Measurements from ENCODE around the gene FANK1.

Gene FANK1

DNA sequence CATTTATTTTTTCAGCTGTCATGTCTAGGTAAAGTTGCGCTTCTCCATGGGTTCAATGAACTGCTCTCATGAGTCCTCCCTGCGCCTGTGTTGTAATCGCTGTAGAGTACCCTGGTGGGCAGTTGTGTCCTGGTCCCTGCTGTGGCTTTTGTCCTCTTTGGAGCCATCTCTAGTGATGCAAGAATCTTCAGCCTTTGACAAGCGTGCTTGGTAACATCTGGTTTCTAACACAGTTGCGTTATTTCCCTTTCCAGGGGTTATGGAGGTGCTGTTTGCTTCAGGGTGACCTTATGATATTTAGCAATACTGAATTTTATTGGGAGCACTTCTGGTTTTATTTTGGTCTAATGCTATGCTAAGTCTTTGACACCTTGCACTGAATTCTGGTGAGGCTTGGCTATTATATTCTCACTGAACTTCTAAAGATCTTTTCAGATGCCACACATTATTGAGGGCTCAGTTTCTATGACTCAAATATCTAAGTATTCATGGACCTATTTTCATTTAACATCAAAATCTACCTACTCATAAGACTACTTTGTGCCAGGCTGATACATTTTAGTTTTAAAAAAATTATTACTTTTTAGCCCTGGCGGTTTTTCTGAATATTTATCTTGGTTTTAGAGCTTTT, 88.6 kb downstream of the FANK1 start:
- no peak for DNase-seq

DNA sequence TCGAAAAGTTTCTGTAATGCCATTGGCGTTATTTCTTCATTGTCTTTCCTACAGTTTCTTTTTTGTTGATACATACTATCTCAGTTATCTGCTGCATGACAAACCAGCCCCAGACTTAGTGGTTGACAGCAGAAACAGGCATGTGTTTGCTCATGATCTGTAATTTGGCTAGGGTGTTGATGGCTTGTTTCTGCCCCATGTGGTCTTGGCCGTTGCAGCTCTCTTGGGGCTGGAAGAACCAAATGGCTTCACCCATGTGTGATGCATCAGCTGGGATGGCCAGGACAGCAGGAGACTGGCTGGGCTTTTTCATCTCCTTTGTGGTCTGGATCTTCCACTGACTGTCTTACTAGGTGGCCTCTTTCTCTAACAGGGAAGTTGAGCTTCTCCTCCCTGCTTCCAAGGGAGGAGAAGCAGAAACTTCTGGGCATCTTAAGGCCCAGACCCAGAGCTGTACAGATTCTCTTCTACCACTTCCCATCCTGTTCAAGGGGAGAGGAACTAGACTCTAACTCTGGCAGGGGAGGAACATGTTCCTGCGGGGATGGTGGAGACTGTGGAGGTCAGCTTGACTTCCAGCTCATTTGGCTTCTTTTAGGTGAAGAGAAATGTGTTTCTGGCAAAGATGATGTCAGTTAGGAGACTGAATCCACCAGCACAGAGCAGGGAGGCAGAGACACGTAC, 89.3 kb downstream of the FANK1 start:
- no peak for DNase-seq

DNA sequence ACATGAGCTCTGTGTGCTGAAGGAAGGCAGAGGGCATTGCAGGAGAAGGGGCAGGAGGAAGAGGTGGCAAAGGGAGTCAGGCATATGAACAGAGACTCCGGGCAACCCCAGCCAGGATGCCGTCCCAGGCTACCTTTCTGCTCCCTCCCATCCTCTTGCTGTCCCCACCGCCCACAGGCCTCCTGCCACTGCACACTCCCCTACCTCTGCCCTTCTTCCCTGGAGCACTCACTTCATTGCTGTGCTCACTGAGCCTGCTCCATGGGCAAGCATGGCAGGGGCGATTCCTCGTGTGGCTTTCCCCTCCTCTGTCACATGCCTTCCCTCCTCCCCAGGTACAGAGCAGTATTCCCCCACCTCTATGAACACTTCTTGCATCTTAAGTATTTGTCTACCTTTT, 93.4 kb downstream of the FANK1 start:
- DNase-seq, result no peak

DNA sequence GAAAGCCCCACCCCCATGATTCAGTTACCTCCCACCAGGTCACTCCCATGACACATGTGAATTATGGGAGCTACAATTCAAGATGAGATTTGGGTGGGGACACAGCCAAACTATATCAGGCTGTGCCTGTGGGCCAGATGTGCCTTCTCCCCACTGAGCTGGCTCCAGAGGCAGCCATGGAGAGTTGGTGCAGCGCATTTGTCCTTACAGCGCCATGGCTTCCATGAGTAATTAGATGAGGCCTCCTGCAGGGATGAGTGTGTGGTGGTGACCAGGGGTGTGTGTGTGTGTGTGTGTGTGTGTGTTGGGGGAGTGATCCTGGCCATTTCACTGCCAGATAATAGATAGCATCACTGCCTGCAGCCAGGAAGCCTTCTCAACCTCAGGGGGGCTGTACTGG, 94.6 kb downstream of the FANK1 start:
- DNase-seq, result no peak

DNA sequence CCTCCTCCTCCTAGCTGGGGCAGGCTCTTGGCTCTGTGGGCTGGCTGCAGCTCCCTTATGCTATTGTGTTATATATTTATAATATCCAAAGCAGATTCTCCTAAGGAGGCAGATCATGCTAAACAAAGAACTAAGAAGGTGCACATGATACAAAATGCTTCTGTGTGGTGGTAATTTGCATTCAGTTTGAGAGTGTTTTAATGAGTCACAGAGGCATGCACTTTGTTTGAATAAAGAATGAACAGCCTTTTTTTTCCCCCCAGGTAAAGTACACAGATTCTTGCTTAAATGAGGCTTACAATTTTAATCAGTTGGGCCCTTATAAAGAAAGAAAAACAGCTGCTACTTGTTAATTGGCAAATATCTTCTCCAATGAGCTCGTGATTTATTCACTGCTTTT, 95.0 kb downstream of the FANK1 start:
- DNase-seq, result no peak

DNA sequence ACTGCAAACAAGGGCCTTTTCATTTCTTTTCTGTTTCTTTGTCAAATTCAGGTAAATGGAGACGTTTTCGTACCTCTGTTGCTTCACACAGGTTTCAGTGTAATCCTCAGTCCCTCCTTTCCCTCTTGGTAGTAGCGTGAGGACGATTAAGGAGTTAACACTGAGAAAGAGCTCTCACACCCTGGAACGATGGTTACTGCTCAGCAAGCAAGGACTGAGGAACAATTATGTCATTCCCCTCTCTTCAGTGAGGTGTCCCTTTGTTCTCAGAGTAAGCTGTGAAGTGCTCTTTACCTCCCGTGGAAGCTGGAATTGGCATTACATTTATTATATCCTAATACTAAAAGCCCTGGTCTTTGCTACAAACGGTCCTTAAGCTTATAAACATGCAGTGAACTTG, 95.9 kb downstream of the FANK1 start:
- DNase-seq, result no peak

DNA sequence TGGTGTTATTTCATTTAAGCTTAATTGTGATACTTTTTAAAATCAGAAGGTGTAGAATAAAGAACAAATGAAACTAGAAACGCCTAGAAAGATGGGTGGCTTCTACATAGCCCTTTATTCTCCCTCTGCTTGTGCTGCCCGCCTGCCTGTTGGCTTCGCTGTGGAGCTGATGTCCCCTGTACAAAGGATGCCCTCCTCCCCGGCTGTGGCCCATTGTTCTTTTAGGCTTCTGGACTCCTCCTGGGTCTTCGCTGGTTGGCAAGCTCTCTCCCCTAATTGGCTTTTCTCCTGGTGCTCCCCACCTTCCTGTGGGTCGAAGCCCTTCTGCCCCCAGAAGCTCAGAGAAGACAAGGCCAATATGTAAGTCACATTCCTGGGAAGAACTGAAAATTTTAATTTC, 98.2 kb downstream of the FANK1 start:
- no peak for DNase-seq

DNA sequence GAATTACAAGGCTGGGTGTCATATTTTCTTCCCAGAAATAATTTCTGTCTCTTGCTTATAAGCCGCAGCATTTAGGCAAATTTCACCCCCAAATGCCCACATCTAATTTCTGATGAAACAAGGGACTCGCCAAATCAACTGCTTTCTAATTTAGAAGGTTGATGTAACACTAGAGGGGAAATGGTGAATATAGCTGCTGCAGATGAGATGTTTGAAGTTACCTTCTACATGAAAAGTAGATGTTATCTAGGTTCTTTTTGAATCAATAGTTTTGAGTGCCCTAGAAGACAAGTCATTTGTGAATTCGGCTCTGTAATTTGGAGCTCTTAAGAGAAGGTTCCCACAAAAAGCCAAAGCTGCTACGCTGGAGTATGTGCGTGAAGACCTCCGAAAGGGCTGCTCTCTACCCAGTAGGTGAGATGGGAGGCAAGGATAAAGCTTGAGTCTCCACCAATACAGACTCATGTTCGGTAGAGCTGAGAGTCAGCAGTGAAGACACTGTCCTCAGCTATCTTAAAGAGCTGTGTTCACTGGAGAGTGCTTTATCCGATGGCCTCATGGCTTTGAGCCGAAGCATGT, 99.5 kb downstream of the FANK1 start:
- no peak for DNase-seq

DNA sequence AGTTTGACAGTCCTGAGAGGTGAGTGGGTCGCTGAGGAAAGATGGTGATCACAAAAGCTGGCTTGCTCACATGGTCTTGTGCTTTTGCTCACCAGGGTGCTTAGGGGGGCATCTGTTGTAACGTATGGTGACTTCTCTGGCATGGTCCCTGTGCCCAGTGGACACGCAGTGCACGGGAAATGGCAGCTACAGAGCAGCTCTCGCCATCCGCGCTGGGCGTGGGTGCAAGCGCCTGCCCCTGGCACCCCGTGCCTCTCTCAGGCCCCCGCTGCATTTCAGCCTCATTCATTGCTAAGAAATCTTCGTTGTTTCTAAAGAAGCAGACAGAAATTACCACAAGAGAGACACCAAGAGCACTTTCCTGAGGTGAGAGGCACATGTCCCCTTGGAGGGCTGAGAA, 101.2 kb downstream of the FANK1 start:
- DNase-seq, result no peak

DNA sequence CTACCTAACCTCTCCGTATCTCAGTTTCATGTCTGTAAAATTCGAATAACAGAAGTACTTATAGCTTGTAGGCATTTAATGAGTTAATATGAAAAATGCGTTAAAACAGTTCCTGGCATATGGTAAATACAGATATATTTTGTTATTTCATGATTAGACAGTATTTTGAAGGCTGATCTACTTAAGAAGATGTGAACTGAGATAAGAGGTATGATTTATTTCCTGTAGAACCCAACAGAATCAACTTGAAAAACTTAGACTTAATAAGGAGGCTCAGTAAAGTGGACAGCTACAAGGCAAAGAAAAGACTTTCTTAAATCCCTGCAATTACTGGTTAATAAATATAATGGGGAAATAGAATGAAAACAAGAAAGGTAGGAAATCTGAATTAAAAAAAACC, 103.3 kb downstream of the FANK1 start:
- DNase-seq, result no peak

DNA sequence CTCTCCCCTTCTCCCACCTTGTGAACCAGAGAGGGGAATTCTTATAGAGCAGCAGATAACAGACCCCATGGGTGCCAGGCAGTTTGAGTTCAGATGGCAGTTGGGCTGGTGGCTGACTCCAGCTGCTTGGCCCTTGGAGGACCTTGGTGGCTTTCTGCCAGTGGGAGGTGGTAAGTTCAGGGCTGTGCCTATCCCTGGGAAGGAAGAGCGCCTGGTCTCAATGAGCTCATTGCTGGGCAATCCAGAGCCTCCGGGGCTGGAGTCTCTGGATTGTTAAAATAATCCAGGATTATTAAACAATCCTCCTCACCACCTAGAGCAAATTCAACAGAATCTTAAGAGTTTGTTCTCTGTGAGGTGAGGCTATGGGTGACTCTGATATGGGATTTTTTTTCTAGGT, 105.2 kb downstream of the FANK1 start:
- DNase-seq, result no peak

DNA sequence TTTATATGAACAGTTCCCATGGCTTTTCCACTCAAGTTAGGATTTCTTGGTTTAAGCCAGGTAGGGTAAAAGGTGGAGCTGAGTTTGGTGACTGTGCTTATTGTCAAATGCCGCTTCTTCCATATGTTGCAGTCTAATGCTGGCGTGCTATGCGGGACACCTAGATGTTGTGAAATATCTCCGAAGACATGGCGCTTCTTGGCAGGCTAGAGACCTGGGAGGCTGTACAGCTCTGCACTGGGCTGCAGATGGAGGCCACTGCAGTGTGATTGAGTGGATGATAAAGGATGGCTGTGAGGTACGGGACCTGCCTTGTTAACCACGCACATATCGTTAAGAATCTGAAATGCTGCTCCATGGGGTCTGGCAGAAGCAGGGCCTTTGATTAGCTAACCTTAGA, 108.4 kb downstream of the FANK1 start:
- DNase-seq, result no peak

DNA sequence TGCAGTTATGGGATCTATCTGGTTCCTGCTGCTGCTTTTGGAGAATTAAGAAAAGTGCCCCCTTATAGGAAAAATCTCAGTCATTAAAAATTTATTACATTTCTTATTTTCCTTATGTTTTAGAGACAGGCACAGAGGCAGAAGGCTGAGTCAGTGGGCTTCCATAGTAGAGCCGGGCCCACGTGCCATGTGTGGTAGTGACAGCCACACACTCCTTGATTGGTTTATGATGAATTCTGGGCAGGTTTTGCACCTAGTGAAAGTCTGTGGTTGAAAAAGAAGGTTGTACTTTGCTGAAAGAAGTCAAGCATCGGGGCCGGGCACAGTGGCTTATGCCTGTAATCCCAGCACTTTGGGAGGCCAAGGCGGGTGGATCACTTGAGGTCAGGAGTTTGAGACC, 109.9 kb downstream of the FANK1 start:
- DNase-seq, result no peak

DNA sequence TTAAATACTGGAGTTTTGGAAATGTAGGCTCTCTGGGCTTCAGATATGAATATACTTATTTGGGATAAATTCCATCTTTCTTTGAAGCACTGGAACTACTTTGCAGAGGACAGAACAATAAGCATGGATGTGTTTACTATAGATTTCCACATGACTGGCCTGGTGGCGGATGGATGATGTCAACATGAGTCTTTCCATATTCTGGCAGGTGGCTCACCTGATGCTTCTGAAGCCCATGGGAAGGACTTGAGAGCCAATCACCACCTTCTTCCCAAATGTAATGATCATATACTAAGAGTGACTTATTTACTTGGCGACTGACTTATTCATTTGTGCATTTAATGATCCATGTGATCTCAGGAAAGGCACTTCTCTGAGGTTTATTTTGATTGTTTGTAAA, 110.5 kb downstream of the FANK1 start:
- DNase-seq, result no peak

DNA sequence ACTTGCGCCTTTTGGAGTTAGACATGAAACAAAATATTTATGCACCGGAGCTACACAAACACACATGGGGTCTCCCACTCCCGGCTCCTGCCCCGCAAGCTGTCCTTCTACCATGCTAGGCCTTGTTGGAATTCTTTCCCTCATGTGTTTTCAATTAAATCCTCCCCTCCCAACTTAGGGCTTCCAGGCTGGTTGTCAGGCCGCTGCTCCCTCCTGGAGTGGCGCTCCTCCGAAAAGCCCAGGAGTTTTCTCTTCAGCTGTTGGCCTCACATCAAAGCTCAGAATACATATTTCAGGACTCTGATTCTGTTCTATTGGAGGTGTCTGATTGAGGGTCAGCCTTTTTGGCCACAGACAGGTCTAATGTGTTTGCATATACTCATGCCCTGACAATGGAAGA, 113.3 kb downstream of the FANK1 start:
- no peak for DNase-seq

DNA sequence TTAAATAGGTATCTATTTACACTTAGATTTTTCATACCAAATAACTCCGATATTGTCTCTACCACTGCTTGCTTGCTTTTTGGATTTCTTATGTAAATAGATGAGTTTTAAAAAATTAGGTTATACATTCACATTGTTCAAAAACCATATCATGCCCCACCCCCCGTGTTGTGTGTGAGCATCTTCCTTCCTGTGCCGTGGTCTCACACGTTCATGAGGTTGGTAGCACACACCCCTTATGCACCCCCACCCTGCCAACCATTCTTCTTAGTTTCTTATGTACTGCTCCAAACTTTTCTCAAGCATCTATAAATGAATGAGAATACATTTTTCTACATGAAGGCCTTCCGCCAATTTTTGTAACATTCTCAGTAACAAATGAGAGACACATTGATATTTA, 115.6 kb downstream of the FANK1 start:
- no peak for DNase-seq

DNA sequence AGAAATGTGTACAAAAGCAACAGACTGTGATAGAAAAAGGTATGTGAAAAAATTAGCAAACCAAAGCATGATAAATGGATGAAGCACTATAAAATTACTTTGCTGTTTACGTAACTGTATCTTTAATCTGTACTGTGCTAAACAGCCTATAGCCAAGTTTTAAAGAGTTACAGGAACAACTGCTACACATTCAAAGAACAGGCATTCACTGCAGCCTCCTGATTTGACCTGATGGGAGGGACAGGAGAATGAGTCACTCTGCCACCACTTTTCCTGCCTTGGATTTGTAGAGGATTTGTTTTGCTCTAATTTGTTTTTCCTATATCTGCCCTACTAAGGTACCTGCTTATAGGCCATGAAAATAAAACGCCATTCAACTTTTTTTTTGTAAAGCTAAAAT, 116.1 kb downstream of the FANK1 start:
- DNase-seq, result no peak

DNA sequence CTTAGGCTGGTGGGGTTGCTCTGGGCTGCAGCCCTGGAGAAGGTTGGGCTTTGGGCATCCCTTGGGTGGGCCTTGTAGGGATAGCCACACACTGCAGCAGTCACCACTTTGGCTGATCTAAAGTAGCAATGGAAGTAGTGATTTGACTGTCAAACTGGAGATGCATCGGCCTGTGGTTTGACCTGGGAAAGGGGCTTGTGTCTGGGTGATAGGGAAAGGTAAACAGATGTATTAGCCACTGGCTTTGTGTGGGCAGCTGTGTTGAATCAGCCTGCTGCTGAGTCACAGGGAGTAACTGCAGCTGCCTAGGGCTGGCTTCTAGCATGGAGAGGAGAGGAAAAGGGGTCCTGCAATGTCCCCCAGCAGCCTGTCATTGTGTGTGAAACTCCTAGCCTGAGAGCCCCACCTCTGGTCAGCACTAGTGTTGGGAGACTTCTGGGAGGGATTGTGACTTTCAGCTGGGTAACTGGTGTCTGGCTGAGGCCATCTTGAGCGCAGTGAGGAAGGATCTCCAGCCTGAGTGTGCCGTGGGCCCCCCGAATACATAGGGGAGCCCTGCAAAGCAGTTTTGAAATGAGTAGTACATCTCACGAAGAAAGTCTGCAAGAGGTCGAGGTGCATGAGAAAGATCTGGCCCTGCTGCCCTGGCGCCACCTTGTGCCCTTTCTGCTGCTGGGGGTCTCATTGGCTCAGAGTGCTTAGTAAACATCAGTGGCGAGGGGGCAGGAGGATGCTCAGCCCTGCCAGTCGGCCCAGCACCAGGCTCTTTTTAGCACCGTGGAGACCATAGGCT, 117.3 kb downstream of the FANK1 start:
- no peak for DNase-seq

DNA sequence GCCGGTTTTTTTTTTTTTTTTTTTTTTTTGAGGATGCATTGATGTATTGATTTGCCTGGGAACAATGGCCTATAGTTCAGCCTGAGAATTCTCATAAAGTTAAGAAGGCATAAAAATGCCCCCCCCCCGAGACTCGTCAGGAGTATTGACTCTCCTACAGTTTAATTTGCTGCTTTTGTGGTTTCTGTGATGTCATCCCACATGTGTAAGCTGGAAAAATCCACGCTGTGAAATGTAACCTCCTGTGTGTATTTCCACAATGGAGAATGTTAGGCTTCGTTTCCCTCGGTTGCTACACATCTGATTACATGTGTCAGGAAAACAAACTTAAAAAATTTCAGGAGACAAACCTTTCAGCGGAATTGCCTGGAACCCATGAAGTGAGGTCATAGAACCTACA, 117.9 kb downstream of the FANK1 start:
- no peak for DNase-seq

DNA sequence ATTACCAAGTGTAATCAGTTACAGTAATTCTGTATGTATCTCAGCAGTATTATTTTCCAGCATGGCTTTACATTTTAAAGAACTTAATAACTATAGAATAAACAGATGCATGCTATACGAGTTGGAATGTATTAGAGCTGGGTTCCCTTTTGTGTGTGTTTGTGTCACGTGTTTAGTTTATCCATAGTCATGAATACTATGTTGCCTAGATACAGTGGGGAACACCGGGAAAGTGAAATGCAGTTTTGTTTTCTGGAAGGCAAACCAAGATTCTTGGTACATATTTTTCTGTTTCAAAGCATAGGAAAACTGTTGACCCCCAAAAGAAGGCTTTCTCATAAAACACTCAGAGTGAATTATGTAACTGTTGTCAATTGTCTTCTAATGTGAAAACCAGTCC, 119.0 kb downstream of the FANK1 start:
- no peak for DNase-seq

DNA sequence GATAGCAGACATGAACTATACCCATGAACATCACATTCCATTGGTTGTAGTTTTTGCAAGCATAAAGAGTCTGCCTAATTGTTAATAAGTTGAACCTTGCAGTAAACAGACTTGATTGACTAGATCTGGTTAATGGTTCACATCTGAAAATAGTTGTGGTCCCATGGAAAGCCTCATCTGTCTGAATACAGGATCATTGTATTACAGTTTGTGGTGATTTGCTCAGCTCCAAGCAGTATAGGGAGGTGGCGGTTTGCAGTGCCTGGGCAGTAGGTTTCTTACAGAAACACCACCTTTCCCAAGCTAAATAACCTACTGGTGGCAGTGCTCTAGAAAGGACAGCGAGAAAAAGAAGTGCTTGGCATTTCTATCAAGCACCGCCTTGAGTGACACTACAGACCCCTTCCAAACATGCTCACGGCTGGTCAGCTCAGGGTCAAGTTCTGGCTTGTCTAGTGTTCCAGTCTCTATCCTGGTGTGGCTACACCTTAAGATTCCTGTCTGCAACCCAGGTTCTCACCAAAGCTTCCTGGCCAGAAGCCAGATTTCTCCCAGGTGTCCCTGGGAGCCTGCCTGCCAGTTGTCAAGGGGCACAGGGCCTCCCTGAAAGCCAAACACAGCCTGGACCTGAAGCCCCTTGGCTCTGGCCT, 119.9 kb downstream of the FANK1 start:
- no peak for DNase-seq

DNA sequence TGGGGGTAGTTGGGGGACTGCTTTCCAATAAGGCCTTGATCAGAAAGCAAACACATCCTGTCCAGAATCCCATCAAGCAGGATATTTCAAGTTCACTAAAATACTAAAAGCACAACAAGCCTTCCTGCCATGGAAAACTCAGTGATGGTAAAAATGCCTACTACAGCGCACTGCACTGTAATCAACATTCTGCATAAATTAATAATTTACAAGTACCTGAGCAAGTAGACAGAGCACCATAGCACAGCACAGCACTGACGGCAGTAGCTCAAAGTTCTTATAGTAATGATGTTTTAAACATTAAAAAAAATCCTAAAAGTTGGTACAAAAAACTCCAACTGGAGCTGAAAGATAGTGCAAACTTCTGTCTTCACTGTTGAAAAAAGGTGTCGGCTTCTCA, 120.5 kb downstream of the FANK1 start:
- no peak for DNase-seq

Measured in amygdala (tissue), 56 donors.